HG03095 (cell line): ENCODE measurements around the gene LDLRAD3.

Experiments used
- ATAC-seq: cut with Tn5 transposase; IDR thresholded peaks from one replicate; pipeline ENCODE4 v1.9.1; 2021; ENCODE audit warnings: moderate library complexity; ENCODE audit not compliant: unreplicated experiment

Gene LDLRAD3

DNA sequence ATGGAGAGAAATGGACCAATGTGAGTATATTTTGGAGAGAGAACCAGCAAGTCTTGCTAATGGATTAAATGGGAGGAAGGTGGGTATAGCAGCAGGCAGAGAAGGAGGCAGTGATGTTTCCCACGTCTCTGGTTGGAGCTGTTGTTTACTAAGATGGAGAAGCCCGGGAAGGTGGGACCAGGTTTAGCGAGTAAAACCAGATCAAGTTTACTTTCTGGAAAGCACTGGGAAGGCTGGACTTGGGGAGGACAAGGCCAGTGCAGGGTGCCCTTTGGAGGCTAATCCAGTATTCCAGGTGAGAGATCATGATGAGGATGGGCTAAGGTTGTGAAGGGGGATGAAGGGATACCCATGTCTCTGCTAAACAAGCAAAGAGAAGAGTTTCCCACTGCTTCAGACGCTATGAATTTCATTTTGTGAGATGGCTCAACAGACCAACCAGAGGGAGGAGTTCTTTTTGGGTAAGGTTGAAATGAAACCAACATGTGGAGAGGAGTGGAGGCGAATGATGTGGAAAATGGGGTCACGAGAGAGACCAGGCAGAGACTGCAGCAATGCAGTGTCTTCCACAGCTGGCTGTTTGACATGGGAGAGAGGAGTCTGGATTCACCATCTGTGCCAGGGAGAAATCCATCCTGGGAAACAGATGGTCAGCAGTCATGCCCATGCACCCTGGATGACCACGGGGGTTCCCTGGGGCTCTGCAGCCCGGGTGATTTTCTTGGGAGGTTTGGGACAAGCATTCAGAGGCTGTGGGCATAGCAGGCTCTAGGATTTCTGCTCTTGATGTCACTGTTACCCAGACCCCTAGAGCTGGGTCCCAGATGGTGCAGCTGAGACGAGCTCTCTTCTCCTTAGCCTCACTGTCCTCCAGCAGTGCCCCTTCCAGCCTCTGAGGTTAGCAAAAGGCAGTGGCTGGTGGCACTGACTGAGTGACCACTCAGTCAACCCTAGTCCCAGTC, 320.4 kb downstream of the LDLRAD3 start:
- ATAC-seq = no peak

DNA sequence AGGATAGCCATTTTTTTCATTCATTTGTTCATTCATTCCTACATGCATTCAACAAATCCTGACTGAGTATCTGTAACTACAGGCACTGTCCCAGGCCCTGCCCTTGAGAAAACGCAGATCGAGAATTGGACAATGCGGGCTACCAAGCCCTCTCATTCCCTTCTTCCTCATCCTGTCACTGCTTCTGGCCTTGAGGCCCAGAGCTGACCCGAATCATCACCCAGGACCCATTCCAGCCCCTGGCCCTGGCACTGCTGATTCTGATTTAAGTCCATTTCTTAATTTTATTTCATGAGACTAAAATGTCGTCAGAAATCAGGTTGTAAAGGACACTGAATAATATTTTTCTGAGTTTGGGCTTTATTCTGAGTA, 321.1 kb downstream of the LDLRAD3 start:
- no peak for ATAC-seq

DNA sequence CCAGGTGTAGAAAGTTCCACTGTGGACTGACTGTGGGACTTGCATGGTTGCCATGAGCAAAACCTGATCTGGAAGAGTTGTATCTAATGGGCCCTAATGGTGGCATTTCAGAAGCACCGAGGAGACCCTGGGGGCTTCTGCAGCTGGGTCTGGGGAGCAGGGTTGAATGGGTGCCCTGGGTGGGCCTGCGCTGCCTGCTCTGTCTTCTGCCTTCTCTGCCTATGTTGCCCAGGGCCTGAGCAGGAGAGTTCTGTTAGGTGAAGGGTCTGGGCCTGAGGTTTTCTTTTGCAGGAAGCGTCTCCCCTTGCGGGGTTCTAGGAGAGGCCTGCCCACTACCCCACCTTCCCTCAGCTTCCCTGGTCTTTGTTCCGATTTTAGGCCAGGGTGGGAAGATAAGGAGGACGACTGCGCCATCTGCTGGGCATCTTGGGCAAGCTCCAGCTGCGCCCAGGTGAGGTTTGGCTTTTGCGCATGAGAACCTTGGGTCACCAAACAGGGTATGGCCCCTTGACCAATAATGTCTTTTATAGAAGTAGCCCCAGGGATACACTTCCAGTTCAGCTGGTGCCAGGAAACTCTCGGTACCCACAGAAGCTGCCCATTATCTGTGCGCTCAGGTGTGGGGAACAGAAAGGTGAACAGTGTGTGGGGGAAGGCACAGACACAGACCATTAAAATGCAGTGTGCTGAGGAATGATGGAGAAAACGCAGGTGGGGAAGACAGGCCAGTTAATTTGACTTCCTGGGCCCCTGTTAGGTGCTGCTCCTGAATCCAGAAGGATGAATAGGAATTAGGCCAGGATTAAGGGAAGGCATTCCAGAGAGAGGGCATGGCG, 322.1 kb downstream of the LDLRAD3 start:
- peak; percentile 66 for ATAC-seq

- ATAC-seq = no peak
Observed at GRCh38 chr11:36266767-36267166, 322.9 kb downstream of the LDLRAD3 start.

GRCh38 chr11:36268337-36268985, 324.6 kb downstream of the LDLRAD3 start:
- no peak for ATAC-seq

GRCh38 chr11:36270701-36271100, 326.8 kb downstream of the LDLRAD3 start:
- ATAC-seq = no peak

- ATAC-seq = no peak
Observed at GRCh38 chr11:36271794-36272407, 328.0 kb downstream of the LDLRAD3 start.

DNA sequence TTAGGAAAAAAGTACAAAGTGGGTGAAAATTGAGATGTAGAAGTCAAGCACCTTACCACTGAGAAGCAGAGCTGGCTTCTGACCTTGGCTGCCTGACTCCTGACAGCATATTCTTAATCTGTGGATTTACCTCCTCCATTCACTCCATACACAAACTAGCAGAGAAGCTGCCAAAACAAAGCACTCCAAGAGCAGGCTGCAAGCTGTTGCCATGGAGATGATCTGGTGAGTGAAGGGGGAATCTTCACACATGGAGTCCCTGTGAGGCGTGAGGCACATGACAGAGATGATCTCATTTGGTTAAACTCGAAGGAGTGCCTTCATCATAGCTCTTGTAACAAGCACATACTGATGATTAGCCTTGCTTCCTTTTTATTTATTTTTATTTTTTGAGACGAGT, 329.2 kb downstream of the LDLRAD3 start:
- ATAC-seq = no peak

- no peak for ATAC-seq
Observed at GRCh38 chr11:36274414-36274813, 330.6 kb downstream of the LDLRAD3 start.

GRCh38 chr11:36278531-36279282, 334.8 kb downstream of the LDLRAD3 start:
- ATAC-seq = no peak

GRCh38 chr11:36280531-36280930, 336.7 kb downstream of the LDLRAD3 start:
- no peak for ATAC-seq
